NB4 (cell line): ENCODE results near the gene CLEC4M.
"Not testable (repeated sequence)": the region's sequence is repeated elsewhere in the genome, so short reads cannot be mapped to it uniquely, and the experiment has no call there.

Source experiments
- DNase-seq: peaks from one replicate; pipeline ENCODE4 v3.0.0; 2010; ENCODE audit warnings: low read depth
- H3K4me3 ChIP-seq: one replicate; pipeline ENCODE4 v1.5.1; 2011; ENCODE audit warnings: mild to moderate bottlenecking, low read depth, low read length, moderate library complexity
- CTCF ChIP-seq: IDR thresholded peaks from one replicate; pipeline ENCODE4 v1.5.1; 2012; ENCODE audit warnings: low read depth, low read length
- MAX ChIP-seq: IDR thresholded peaks from 2 replicates; pipeline ENCODE4 v1.6.1; 2011; ENCODE audit warnings: low read depth, low read length
- MYC ChIP-seq: IDR thresholded peaks from 2 replicates; pipeline ENCODE4 v1.6.1; 2011; ENCODE audit warnings: low read depth, low read length
- POLR2A ChIP-seq: IDR thresholded peaks from 2 replicates; pipeline ENCODE4 v1.6.1; 2011; ENCODE audit warnings: mild to moderate bottlenecking; ENCODE audit not compliant: insufficient read length; ENCODE audit errors: extremely low read depth

Gene CLEC4M

GRCh38 chr19:7788178-7788932 is 25.3 kb downstream of the CLEC4M start:
- no peak overlapping the region for H3K4me3 ChIP-seq
- TF ChIP-seq MAX (no peak), CTCF (no peak), POLR2A (no peak), MYC (no peak)
- no peak for DNase-seq

GRCh38 chr19:7788933-7789323 is 25.9 kb downstream of the CLEC4M start:
- TF ChIP-seq MAX (no peak), POLR2A (no peak), CTCF (no peak), MYC (no peak)
- no peak overlapping the region for H3K4me3 ChIP-seq
- no peak for DNase-seq

GRCh38 chr19:7789447-7789846 is 26.4 kb downstream of the CLEC4M start:
- no peak for DNase-seq
- TF ChIP-seq CTCF (no peak), MYC (no peak), POLR2A (no peak), MAX (no peak)
- H3K4me3 ChIP-seq, result no peak overlapping the region

GRCh38 chr19:7790416-7790815 is 27.4 kb downstream of the CLEC4M start:
- H3K4me3 ChIP-seq, result no peak overlapping the region
- TF ChIP-seq MAX (no peak), POLR2A (no peak), CTCF (no peak), MYC (no peak)
- DNase-seq, result no peak

- no peak for DNase-seq
- TF ChIP-seq MYC (no peak), POLR2A (no peak)
- H3K4me3 ChIP-seq, result no peak overlapping the region
Measured at GRCh38 chr19:7792281-7792680, 29.2 kb downstream of the CLEC4M start.

- not testable (repeated sequence) for H3K4me3 ChIP-seq
Measured at GRCh38 chr19:7792701-7793100, 29.7 kb downstream of the CLEC4M start.

GRCh38 chr19:7793493-7793892 is 30.4 kb downstream of the CLEC4M start:
- TF ChIP-seq POLR2A, result no peak
- no peak for TF ChIP-seq MAX
- no peak for TF ChIP-seq CTCF
- no peak for TF ChIP-seq MYC
- DNase-seq, result no peak
- no peak overlapping the region for H3K4me3 ChIP-seq

More at GRCh38 chr19:7792701-7793100, 29.7 kb downstream of the CLEC4M start:
- DNase-seq, result not testable (repeated sequence)
